Superior temporal gyrus (tissue), 1 donor: ENCODE results near the gene ZNF574.
"Not testable (repeated sequence)": the region's sequence is repeated elsewhere in the genome, so short reads cannot be mapped to it uniquely, and the experiment has no call there.

Source experiments
- DNase-seq: peaks from one replicate; pipeline ENCODE4 v3.0.0-alpha.2; 2016; ENCODE audit errors: extremely low spot score

The ZNF574 gene

DNA sequence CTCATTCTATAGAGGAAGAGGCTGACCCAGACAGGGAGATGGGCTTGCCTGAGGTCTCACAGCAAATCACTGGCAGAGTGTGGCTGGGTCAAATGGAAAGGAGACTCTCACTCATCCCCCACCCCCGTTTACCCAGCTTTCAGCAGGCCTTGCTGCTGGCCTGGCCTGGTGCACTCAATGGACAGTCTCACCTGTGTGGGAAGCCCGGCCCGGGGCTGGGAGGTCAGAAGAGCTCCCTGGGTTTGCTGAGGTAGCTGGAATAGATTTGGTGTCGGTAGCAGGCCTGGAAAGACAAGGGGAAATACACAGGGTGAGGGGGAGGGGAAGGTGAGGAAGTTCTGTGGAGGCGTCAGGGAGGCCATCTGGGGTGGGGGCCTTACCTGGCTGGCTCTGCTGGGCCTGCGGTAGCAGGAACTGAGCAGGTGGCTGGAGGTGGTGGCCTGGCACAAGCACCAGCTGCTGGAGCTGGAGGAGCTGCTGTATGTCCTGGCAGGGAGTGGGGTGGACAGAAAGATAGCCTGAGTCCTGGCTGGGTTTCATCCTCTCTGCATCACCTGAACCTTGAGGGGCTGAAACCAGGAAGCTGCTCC is 23.5 kb downstream of the ZNF574 start:
- no peak for DNase-seq

- DNase-seq = not testable (repeated sequence)
Measured at GRCh38 chr19:42100241-42100640, 24.3 kb downstream of the ZNF574 start.

DNA sequence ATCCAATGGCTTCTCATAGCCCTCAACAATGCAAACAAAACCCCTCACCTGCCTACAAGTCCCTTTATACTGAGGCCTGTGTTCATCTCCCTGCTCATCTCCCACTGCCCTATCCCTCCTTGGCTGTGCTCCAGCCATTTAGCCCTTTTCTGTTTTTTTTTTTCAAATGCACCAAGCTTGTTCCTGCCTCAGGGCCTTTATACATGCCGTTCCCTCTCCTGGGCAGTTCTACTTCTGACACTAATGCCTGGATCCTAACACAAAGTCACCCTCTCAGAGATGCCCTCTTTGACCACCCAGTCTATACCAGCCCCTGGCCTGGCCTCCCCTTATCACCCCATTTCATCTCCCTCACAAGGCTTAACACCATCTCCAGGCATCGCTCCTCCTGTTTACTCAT is 26.9 kb downstream of the ZNF574 start:
- DNase-seq = no peak

GRCh38 chr19:42105368-42105767 is 29.4 kb downstream of the ZNF574 start:
- no peak for DNase-seq

GRCh38 chr19:42108527-42109389 is 32.8 kb downstream of the ZNF574 start:
- DNase-seq = peak; percentile 74

DNA sequence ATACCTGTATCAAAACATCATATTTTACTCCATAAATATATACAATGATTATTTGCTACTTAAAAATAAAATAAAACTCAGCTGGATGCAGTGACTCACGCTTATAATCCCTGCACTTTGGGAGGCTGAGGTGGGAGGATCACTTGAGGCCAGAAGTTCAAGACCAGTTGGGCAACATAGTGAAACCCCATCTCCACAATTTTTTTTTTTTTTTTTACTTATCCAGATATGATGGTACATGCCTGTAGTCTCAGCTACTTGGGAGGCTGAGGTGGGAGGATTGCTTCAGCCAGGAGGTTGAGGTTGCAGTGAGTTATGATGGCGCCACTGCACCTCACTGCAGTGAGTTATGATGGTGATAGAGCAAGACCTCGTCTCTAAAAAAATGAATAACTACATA is 33.9 kb downstream of the ZNF574 start:
- DNase-seq = no peak

DNA sequence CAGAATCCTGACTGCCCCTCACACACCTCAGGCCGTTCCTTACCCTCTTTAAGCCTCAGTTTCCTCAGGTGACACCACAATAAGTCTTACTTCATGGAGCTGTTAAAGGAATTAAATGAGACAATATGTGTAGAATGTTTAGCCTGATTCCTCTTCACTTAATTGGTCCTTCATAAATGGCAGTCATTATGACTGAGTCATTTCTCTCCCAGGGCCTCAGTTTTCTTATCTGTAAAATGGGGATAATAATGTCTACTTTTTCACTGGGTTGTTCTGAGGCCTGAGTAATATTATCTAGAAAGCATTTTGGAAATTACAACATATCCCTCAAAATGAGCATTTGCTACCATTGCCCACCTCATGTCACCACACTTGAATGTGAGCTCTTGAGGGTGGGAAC is 34.7 kb downstream of the ZNF574 start:
- no peak for DNase-seq

GRCh38 chr19:42111384-42111783 is 35.4 kb downstream of the ZNF574 start:
- DNase-seq = no peak

GRCh38 chr19:42111811-42112210 is 35.8 kb downstream of the ZNF574 start:
- DNase-seq = no peak

GRCh38 chr19:42113641-42114348 is 37.8 kb downstream of the ZNF574 start:
- no peak for DNase-seq

DNA sequence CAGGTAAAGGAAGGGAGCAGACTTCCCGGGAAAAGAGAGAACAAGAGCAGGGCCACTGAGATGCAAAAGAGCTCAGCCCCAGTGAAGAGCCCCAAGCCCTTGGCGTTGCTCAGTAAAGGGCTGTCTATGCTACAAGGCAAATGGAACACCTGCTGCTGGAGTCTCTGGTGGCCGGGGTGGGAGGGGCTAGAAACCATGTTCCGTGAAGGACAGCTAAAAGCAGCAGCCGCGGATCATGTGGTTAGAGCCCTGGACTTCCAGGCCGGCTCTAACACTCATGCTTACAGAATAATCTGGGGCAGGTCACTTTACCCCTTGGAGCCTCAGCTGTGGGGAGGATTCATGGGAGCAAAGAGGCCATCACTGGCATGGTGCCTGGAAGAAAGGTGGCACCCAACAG is 38.4 kb downstream of the ZNF574 start:
- no peak for DNase-seq

DNA sequence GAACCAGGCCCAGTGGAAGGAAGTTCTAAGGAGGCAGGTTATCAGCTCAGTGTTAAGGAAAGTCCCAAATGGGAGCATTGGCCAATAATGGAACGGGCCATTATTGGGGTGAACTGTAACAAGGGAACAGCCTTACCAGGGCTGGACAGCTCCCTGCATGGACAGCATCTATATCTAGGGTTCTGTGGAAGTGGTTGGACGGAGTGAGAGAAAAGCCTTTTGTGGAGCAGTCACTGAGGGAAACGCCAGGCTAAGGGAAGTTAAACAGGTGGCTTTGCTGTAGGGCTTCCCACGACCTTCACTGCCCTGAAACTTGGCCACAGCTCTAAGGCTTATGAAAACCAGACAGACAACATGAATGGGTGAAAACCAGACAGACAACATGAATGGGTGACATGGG is 39.3 kb downstream of the ZNF574 start:
- DNase-seq = no peak

GRCh38 chr19:42115705-42116104 is 39.7 kb downstream of the ZNF574 start:
- no peak for DNase-seq

GRCh38 chr19:42116308-42117075 is 40.5 kb downstream of the ZNF574 start:
- DNase-seq = no peak

- no peak for DNase-seq
Measured at GRCh38 chr19:42117076-42117475, 41.1 kb downstream of the ZNF574 start.

DNA sequence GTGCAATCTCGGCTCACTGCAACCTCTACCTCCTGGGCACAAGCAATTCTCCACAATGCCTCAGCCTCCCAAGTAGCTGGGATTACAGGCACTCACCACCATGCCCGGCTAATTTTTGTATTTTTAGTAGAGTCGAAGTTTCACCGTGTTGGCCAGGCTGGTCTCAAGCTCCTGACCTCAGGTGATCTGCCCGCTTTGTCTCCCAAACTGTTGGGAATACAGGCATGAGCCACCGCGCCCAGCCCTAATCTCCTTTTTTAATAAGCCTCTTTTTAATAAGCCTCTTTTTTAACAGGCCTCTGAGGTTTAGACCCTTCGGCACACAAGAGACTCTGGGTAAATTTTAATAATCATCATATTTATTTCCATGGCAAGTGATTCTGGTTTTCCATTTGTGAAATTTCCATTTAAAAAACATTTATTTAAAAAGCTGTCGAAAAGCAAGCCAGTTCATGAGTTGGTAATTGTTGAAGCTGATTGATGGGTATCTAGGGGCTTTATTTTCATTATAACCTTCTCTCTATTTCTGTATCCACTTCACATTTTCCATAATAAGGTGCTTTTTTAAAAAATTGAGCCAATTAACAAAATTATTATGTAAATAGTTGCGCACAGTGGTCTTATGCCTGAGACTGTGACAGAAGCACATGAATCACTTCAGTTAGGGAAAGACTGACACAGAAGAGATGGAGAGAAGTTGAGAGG is 44.5 kb downstream of the ZNF574 start:
- DNase-seq = no peak

DNA sequence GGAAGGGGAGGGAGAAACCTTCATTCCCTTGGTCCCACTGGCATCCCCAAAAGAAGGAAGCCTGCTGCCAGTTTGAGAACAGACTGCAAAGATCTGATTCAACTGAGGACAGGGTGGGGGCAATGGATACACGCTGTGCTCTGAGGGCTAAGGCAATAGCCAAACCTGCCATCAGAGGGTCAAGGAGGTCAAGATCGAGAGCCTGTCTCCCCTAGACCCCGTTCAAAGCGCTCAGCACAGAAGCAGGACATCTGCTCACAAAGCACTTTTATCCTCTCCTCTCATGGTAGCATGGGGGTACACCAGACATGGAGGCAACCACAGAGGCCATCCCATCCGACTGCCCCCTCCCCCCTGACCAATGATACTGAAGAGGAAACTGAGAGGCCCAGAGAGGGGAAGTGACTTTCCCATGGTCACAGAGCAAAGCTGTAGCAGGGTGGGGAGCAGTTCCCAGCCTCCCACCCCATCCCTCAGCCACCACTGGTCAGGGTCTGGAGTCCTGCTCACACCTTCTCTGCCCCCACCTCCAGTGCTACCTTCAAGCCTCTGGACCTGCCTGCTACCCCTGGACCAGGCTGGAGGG is 45.2 kb downstream of the ZNF574 start:
- DNase-seq = no peak

DNA sequence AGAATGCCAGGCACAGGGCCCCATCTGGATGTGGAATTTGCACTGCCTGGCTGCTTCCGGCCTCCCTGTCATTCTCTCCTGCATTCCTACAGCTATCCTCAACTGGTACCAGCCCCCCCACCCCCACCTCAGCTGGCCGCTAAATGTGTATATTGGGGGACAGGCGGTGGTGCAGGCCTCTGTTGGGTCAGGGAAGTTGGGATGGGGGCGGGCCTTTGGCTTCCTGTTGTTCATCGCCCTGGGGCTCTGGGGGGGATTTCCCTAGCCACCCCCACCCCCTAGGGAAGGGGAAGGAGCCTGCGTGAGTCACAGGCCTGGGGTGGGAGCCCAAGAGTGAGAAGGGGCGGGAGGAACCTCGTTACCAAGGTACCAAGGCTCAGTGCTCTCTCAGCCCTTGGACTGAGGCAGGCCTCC is 45.7 kb downstream of the ZNF574 start:
- DNase-seq = no peak

GRCh38 chr19:42122691-42123607 is 47.0 kb downstream of the ZNF574 start:
- DNase-seq = no peak

DNA sequence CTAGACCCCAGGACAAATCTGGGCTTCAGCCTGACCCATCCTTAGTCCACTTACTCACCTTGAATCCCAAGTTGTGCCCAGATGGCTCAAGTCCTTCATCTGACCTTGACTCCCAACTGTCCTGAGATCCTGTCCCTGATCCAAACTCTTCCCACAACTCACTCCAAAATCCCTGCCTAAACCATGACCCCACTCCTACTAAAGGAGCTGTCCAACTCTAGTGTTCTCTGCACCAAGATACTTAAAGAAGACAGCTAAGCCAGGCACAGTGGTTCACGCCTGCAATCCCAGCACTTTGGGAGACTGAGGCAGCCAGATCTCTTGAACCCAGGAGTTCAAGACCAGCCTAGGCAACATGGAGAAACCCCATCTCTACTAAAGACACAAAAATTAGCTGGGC is 47.8 kb downstream of the ZNF574 start:
- DNase-seq = no peak
